ENCODE measurements around the gene SLC16A10.

GRCh38 chr6:111076024-111076695, 11.1 kb upstream of the SLC16A10 start:
- TF ChIP-seq, protein P1, sequence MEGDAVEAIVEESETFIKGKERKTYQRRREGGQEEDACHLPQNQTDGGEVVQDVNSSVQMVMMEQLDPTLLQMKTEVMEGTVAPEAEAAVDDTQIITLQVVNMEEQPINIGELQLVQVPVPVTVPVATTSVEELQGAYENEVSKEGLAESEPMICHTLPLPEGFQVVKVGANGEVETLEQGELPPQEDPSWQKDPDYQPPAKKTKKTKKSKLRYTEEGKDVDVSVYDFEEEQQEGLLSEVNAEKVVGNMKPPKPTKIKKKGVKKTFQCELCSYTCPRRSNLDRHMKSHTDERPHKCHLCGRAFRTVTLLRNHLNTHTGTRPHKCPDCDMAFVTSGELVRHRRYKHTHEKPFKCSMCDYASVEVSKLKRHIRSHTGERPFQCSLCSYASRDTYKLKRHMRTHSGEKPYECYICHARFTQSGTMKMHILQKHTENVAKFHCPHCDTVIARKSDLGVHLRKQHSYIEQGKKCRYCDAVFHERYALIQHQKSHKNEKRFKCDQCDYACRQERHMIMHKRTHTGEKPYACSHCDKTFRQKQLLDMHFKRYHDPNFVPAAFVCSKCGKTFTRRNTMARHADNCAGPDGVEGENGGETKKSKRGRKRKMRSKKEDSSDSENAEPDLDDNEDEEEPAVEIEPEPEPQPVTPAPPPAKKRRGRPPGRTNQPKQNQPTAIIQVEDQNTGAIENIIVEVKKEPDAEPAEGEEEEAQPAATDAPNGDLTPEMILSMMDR (IDR thresholded peaks at IDR 0.05; ENCODE audit: low read depth, low read length) = no peak
- no peak for TF ChIP-seq EZH2phosphoT487 (IDR thresholded peaks at IDR 0.05; ENCODE audit: low read depth)
